Fibroblast of villous mesenchyme (primary cell): ENCODE results near the gene NHERF2. TPM values are rescaled to one million over a fixed set of nuclear protein-coding genes. Genes with fewer than 3 reads are reported as not detected.

Experiments
- DNase-seq: peaks from one replicate; pipeline ENCODE4 v3.0.0-alpha.2; 2010; ENCODE audit warnings: low read depth
- H3K4me3 ChIP-seq: 2 replicates; pipeline ENCODE4 v1.5.1; 2011; ENCODE audit warnings: low read depth, mild to moderate bottlenecking, low read length
- CTCF ChIP-seq: IDR thresholded peaks from 2 replicates; pipeline ENCODE4 v1.5.1; 2012; ENCODE audit warnings: low read depth, mild to moderate bottlenecking, low read length; ENCODE audit not compliant: insufficient read depth
- total RNA-seq: library from RNA; depleted of rRNA; stranded (reverse); fragments of >200 nt; gene quantifications from 2 replicates; pipeline ENCODE4 v1.2.3, GENCODE V29; 2012

NHERF2 gene
- total RNA-seq, 1 donor = 52.7 TPM

- no peak for DNase-seq
- H3K4me3 ChIP-seq = no peak overlapping the region
- TF ChIP-seq CTCF = no peak
These were observed 2.7 kb upstream of the NHERF2 start for GRCh38 chr16:2024032-2024420.

- H3K4me3 ChIP-seq = no peak overlapping the region
- no peak for TF ChIP-seq CTCF
- no peak for DNase-seq
These were observed 1.5 kb upstream of the NHERF2 start for GRCh38 chr16:2025251-2025650.

GRCh38 chr16:2025878-2026460 lies 733 bp upstream of the NHERF2 start:
- DNase-seq = no peak
- no peak for TF ChIP-seq CTCF
- H3K4me3 ChIP-seq = peak overlapping the region; percentile 54

GRCh38 chr16:2027024-2028010 lies 615 bp downstream of the NHERF2 start:
- H3K4me3 ChIP-seq = peak overlapping the region; percentile 73
- no peak for DNase-seq
- no peak for TF ChIP-seq CTCF

- no peak for DNase-seq
- no peak for TF ChIP-seq CTCF
- peak overlapping the region; percentile 73 for H3K4me3 ChIP-seq
These were observed 1.4 kb downstream of the NHERF2 start for GRCh38 chr16:2028146-2028545.

- TF ChIP-seq CTCF = no peak
- H3K4me3 ChIP-seq = no peak overlapping the region
- no peak for DNase-seq
These were observed 2.0 kb downstream of the NHERF2 start for GRCh38 chr16:2028620-2029220.
